H1 (cell line): ENCODE results near the gene OXSR1. TPM values are rescaled to one million over a fixed set of nuclear protein-coding genes. Genes with fewer than 3 reads are reported as not detected.

ENCODE experiments used
- CTCF ChIA-PET: fragments of 300-600 bp; sonication (Branson Sonifier 250); formaldehyde crosslinking; loops from one replicate; lab custom pipeline; 2021; ENCODE audit not compliant: partially characterized antibody; lab: Charles Lee
- POLR2A ChIA-PET: fragments of 300-600 bp; sonication (Branson Sonifier 250); formaldehyde crosslinking; loops from one replicate; lab custom pipeline; 2021; ENCODE audit warnings: inconsistent platforms; ENCODE audit not compliant: partially characterized antibody; lab: Charles Lee
- DNase-seq, 2 experiments: peaks; one replicate each; pipeline versions ENCODE4 v3.0.0 to v3.0.0-alpha.2; 2010 to 2022; ENCODE audit warnings: low spot score in 2 of 2, low read depth in 1 of 2, mixed read lengths in 1 of 2
- FAIRE-seq: peaks from 2 replicates; lab custom pipeline; 2011; peaks lifted over from hg19 to GRCh38; lab: Jason Lieb, UNC
- H2AFZ ChIP-seq: 2 replicates; pipeline ENCODE4 v1.8.1; 2012; ENCODE audit warnings: low read length, inconsistent platforms
- H2AK5ac ChIP-seq: 2 replicates; pipeline ENCODE4 v1.6.1; 2013; ENCODE audit warnings: low read depth, low read length
- H2BK120ac ChIP-seq: replicated peaks from 2 replicates; pipeline ENCODE3; 2013; ENCODE audit warnings: low read depth, low read length, inconsistent platforms
- H2BK12ac ChIP-seq: 2 replicates; pipeline ENCODE4 v1.6.1; 2013; ENCODE audit warnings: low read depth, low read length
- H2BK15ac ChIP-seq: 2 replicates; pipeline ENCODE4 v1.6.1; 2013; ENCODE audit warnings: low read length
- H2BK20ac ChIP-seq: 2 replicates; pipeline ENCODE4 v1.6.1; 2013; ENCODE audit warnings: low read length
- H2BK5ac ChIP-seq: 2 replicates; pipeline ENCODE4 v1.6.1; 2013; ENCODE audit warnings: low read depth, low read length
- H3K14ac ChIP-seq: 2 replicates; pipeline ENCODE4 v1.6.1; 2013; ENCODE audit warnings: inconsistent platforms; ENCODE audit not compliant: insufficient read length
- H3K18ac ChIP-seq: 2 replicates; pipeline ENCODE4 v1.6.1; 2013; ENCODE audit warnings: low read length; ENCODE audit errors: extremely low read depth
- H3K23ac ChIP-seq: 2 replicates; pipeline ENCODE4 v1.6.1; 2013; ENCODE audit warnings: inconsistent platforms; ENCODE audit not compliant: insufficient read length
- H3K23me2 ChIP-seq: 2 replicates; pipeline ENCODE4 v1.6.1; 2013; ENCODE audit warnings: low read depth, low read length
- H3K27ac ChIP-seq: 2 replicates; pipeline ENCODE4 v1.6.1; 2011; ENCODE audit warnings: low read depth, low read length, inconsistent platforms
- H3K27me3 ChIP-seq, 4 experiments: replicated peaks in 1 of 4; 1 replicate in 1 of 4; 2 replicates in 3 of 4; pipeline versions ENCODE4 v1.6.1 to v1.8.1; 2011 to 2013; ENCODE audit warnings: low read length in 3 of 4, mild to moderate bottlenecking in 3 of 4, inconsistent platforms in 2 of 4, mixed read lengths in 2 of 4, moderate library complexity in 1 of 4; ENCODE audit not compliant: control insufficient read depth in 3 of 4, insufficient read depth in 3 of 4; ENCODE audit errors: extremely low read depth in 1 of 4
- H3K36me3 ChIP-seq, 4 experiments: 2 replicates each; pipeline versions ENCODE4 v1.6.1 to v1.8.1; 2011 to 2013; ENCODE audit warnings: mild to moderate bottlenecking in 4 of 4, low read length in 3 of 4, moderate library complexity in 2 of 4, control low read depth in 1 of 4, inconsistent platforms in 1 of 4; ENCODE audit not compliant: insufficient read depth in 4 of 4, control insufficient read depth in 2 of 4
- H3K4ac ChIP-seq: replicated peaks from 2 replicates; pipeline ENCODE3; 2013; ENCODE audit warnings: low read length, low read depth, mixed read lengths, inconsistent platforms; ENCODE audit not compliant: insufficient read length
- H3K4me1 ChIP-seq, 4 experiments: replicated peaks in 1 of 4; 1 replicate in 1 of 4; 2 replicates in 3 of 4; pipeline versions ENCODE4 v1.6.1 to v1.8.1; 2011 to 2013; ENCODE audit warnings: low read length in 3 of 4, inconsistent platforms in 2 of 4, mixed read lengths in 1 of 4; ENCODE audit not compliant: insufficient read depth in 4 of 4, control insufficient read depth in 3 of 4
- H3K4me2 ChIP-seq, 2 experiments: 2 replicates each; pipeline versions ENCODE4 v1.6.1 to v1.8.1; 2011 to 2013; ENCODE audit warnings: low read depth in 2 of 2, low read length in 2 of 2, control low read depth in 1 of 2, inconsistent platforms in 1 of 2, mild to moderate bottlenecking in 1 of 2; ENCODE audit not compliant: insufficient read depth in 1 of 2
- H3K4me3 ChIP-seq, 4 experiments: fragments of 200-600, 300-600 bp in 1 of 4; sonication (generic), shearing (Covaris generic), sonication (Bioruptor Twin) in 1 of 4; 2 replicates each; pipeline versions ENCODE4 v1.5.1 to v1.8.1; 2011 to 2016; ENCODE audit warnings: low read length in 4 of 4, low read depth in 3 of 4, control low read depth in 2 of 4, inconsistent platforms in 2 of 4, mild to moderate bottlenecking in 2 of 4, mixed read lengths in 1 of 4, moderate library complexity in 1 of 4; ENCODE audit not compliant: insufficient read depth in 2 of 4; ENCODE audit errors: extremely low read depth in 1 of 4
- H3K56ac ChIP-seq: replicated peaks from 2 replicates; pipeline ENCODE3; 2013; ENCODE audit warnings: low read depth, mild to moderate bottlenecking, mixed read lengths, low read length, inconsistent platforms; ENCODE audit not compliant: insufficient read length
- H3K79me1 ChIP-seq: 2 replicates; pipeline ENCODE4 v1.6.1; 2013; ENCODE audit warnings: low read depth, low read length, control low read depth
- H3K79me2 ChIP-seq, 2 experiments: 2 replicates each; pipeline versions ENCODE4 v1.6.1 to v1.8.1; 2012 to 2013; ENCODE audit warnings: low read length in 2 of 2, mild to moderate bottlenecking in 2 of 2, inconsistent platforms in 1 of 2; ENCODE audit not compliant: insufficient read depth in 2 of 2, control insufficient read depth in 1 of 2
- H3K9ac ChIP-seq, 4 experiments: replicated peaks in 1 of 4; 1 replicate in 1 of 4; 2 replicates in 3 of 4; pipeline versions ENCODE4 v1.6.1 to v1.8.1; 2011 to 2013; ENCODE audit warnings: low read depth in 3 of 4, low read length in 3 of 4, control low read depth in 2 of 4, mild to moderate bottlenecking in 2 of 4, moderate library complexity in 2 of 4, inconsistent platforms in 1 of 4; ENCODE audit errors: extremely low read depth in 1 of 4
- H3K9me3 ChIP-seq, 2 experiments: 2 replicates each; pipeline versions ENCODE4 v1.6.1 to v1.8.1; 2012 to 2013; ENCODE audit warnings: mild to moderate bottlenecking in 2 of 2, moderate library complexity in 2 of 2, control low read depth in 1 of 2, inconsistent platforms in 1 of 2, low read depth in 1 of 2, low read length in 1 of 2, mixed read lengths in 1 of 2; ENCODE audit not compliant: insufficient read depth in 2 of 2
- H4K20me1 ChIP-seq, 2 experiments: replicated peaks in 1 of 2; 2 replicates each; pipeline versions ENCODE3 to v1.8.1; 2011 to 2013; ENCODE audit warnings: inconsistent platforms in 2 of 2, low read length in 2 of 2, mild to moderate bottlenecking in 1 of 2; ENCODE audit not compliant: insufficient read depth in 2 of 2, control insufficient read depth in 1 of 2
- H4K5ac ChIP-seq: 2 replicates; pipeline ENCODE4 v1.6.1; 2013; ENCODE audit warnings: low read length, low read depth, mixed read lengths, inconsistent platforms; ENCODE audit not compliant: insufficient read length
- H4K8ac ChIP-seq: 2 replicates; pipeline ENCODE4 v1.8.0; 2013; ENCODE audit warnings: mild to moderate bottlenecking, moderate library complexity, low read length, inconsistent platforms; ENCODE audit not compliant: insufficient read depth; ENCODE audit errors: extremely low read depth
- H4K91ac ChIP-seq: replicated peaks from 2 replicates; pipeline ENCODE3; 2013; ENCODE audit warnings: low read length, mixed read lengths, inconsistent platforms; ENCODE audit not compliant: insufficient read length
- BACH1 ChIP-seq: IDR thresholded peaks from 2 replicates; pipeline ENCODE4 v1.6.1; 2012; ENCODE audit warnings: low read length, improper control_type of control experiment
- KDM1A ChIP-seq: fragments of 200-600, 300-600 bp; sonication (generic); IDR thresholded peaks from 2 replicates; pipeline ENCODE4 v1.7.1; 2016; ENCODE audit warnings: mild to moderate bottlenecking, low read length, borderline replicate concordance
- NANOG ChIP-seq: IDR thresholded peaks from 2 replicates; pipeline ENCODE4 v1.6.1; 2011; ENCODE audit warnings: low read length, low read depth, mild to moderate bottlenecking, inconsistent platforms; ENCODE audit not compliant: insufficient read depth, poor library complexity, severe bottlenecking
- WGBS, 2 experiments: shearing (Covaris generic) in 1 of 2; methylation state at CpG; one replicate each; pipeline versions ENCODE4 v1.1.6 to v1.1.7; 2013 to 2015; ENCODE audit warnings: low lambda C conversion rate in 2 of 2, mixed read lengths in 2 of 2, inconsistent platforms in 1 of 2, low coverage in 1 of 2, missing lambda C conversion rate in 1 of 2; ENCODE audit not compliant: insufficient replicate concordance in 2 of 2, insufficient coverage in 1 of 2, insufficient read length in 1 of 2; ENCODE audit errors: extremely low coverage in 1 of 2, missing lambda C conversion rate in 1 of 2; 5-methylcytosine and 5-hydroxymethylcytosine counted together
- polyA plus RNA-seq, 7 experiments: library from polyadenylated mRNA; depleted of rRNA in 3 of 7; stranded (reverse) in 5 of 7; unstranded in 2 of 7; fragments of >200 nt in 5 of 7; fragments of 200-250 nt in 2 of 7; gene quantifications; 1 replicate in 5 of 7; 2 replicates in 1 of 7; 4 replicates in 1 of 7; pipeline versions ENCODE4 v1.2.1 to v1.2.3, GENCODE V29; 2011 to 2013; ENCODE audit warnings: missing spikeins in 2 of 7, mixed read lengths in 2 of 7
- total RNA-seq: library from RNA; stranded (reverse); fragmentation: NEBNext Ultra II Directional; extraction: Animal tissue kit (Norgen Biotek cat#: 25700); gene quantifications from 2 replicates; pipeline ENCODE4 v1.2.1, GENCODE V29; 2021

OXSR1 gene
- total and polyA plus RNA-seq, 2 of the 8 experiments (the other 6 are each of a cell fraction or from before 2014, with no cell fraction given) = 25.1 to 47.0 TPM

- peaks cover 0 to 2% (median under 1%) of the 10 kb centered on the region in 4 experiments; a peak in 3 of 7 replicates for H3K4me1 ChIP-seq
- H3K23ac ChIP-seq = no peak overlapping the region
- H4K8ac ChIP-seq = peak overlapping the region; percentile 99; the same call in 1 of the 2 replicates
- H3K27ac ChIP-seq = peak overlapping the region; percentile 99
- no peaks in the 10 kb centered on the region for H3K36me3 ChIP-seq
- CTCF ChIA-PET = interaction anchor here (0.6 to 3.2 kb wide), 10 partner anchors 13 to 485 kb away, joined by 3 to 11 read pairs (median 4); partner anchors contain the start of genes MYD88 and SLC22A14
- peak overlapping the region; percentile 78; the same call in 1 of the 2 replicates for H3K18ac ChIP-seq
- H3K23me2 ChIP-seq = peaks cover 14% of the 10 kb centered on the region; the same call in 1 of the 2 replicates
- peaks cover 3 to 6% of the 10 kb centered on the region in 2 experiments for H4K20me1 ChIP-seq
- TF ChIP-seq KDM1A (no peak), NANOG (peak; percentile 52), BACH1 (peak; percentile 18; the same call in 1 of the 2 replicates)
- TF ChIP-seq, all 59 proteins: peak for 2
- 4% methylated on average over 31 of the region's 62 CpGs; no CpG with 5 or more reads in 1 of the 2 experiments for WGBS, 2 experiments
- no peak overlapping the region; the same call in 1 of the 2 replicates for H2AFZ ChIP-seq
- peak overlapping the region; percentile 80 for H3K56ac ChIP-seq
- no peak overlapping the region for H2AK5ac ChIP-seq
- no peak overlapping the region for H2BK15ac ChIP-seq
- H4K91ac ChIP-seq = no peak overlapping the region
- H2BK5ac ChIP-seq = peak overlapping the region; percentile 97
- H3K79me1 ChIP-seq = no peaks in the 10 kb centered on the region; the same call in 1 of the 2 replicates
- H3K14ac ChIP-seq = no peak overlapping the region
- no peak overlapping the region for H3K4ac ChIP-seq
- POLR2A ChIA-PET = interaction anchor here (0.6 to 4.1 kb wide), 13 partner anchors 8 to 147 kb away, joined by 3 to 38 read pairs (median 5); partner anchors contain the start of genes ACAA1 and MYD88
- H3K4me2 ChIP-seq = peak overlapping the region; percentile 91 to 94
- H3K4me3 ChIP-seq = peak overlapping the region; percentile 75 to 90 (median 86)
- FAIRE-seq (no peak), DNase-seq (no peak)
- H4K5ac ChIP-seq = peak overlapping the region; percentile 56
- peak overlapping the region; percentile 49 to 96 (median 88); a peak in 6 of 7 replicates for H3K9ac ChIP-seq
- H3K27me3 ChIP-seq = no peaks in the 10 kb centered on the region
- H2BK20ac ChIP-seq = no peak overlapping the region
- H3K79me2 ChIP-seq = peaks cover 18 to 49% of the 10 kb centered on the region in 2 experiments
- H2BK120ac ChIP-seq = no peak overlapping the region
- H3K9me3 ChIP-seq = no peaks in the 10 kb centered on the region
- 0 out of 2 replicates have a peak overlapping the region, but pooled peaks have one; percentile 94 for H2BK12ac ChIP-seq
These were observed 518 bp downstream of the OXSR1 start for GRCh38 chr3:38165722-38166387.
